HG03439 (cell line): ENCODE results near the gene TRAPPC6A.
"Not testable (repeated sequence)": the region's sequence is repeated elsewhere in the genome, so short reads cannot be mapped to it uniquely, and the experiment has no call there.

Experiments used
- ATAC-seq: cut with Tn5 transposase; IDR thresholded peaks from one replicate; pipeline ENCODE4 v1.9.1; 2021; ENCODE audit warnings: mild to moderate bottlenecking, moderate library complexity; ENCODE audit not compliant: unreplicated experiment

Gene TRAPPC6A

GRCh38 chr19:45133661-45134060, 44.4 kb downstream of the TRAPPC6A start:
- ATAC-seq = no peak

DNA sequence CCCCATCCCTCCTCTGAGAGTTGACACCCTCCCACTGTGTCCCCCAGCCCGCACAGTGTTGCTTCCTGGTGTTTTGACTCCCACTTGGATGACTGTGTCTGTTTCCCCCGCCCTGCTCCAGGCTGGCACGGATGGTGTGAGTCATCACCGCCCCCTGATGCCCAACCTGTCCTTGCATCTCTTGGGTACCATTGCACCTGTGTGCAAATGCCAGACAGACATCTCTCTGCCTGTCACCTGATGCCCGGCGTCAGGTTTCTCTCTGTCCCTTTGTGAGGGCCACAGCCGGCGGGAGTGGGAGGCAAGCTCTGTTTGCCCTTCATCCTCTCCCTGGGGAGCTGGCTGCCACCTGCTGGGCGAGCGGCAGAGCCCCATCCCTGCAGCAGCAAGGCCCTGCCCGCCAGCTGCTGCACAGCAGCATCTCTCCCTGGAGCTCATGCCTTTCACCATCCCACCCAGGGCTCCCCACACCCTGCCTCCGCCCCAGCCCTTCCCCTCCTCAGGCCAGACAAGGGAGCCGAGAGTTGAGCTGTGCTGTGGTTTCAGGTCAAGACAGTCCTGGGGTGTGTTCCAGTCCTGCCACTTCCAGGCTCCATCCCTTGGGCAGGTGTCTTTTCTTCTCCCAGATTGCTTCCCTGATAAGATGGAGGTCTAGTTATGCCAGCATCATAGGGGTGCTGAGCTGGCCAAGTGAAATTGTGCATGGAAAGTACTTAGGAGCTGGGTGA, 47.0 kb downstream of the TRAPPC6A start:
- ATAC-seq = no peak

GRCh38 chr19:45130236-45130635, 47.8 kb downstream of the TRAPPC6A start:
- no peak for ATAC-seq

GRCh38 chr19:45128806-45129205, 49.2 kb downstream of the TRAPPC6A start:
- no peak for ATAC-seq

- ATAC-seq = no peak
These were observed 49.9 kb downstream of the TRAPPC6A start for GRCh38 chr19:45128146-45128545.

DNA sequence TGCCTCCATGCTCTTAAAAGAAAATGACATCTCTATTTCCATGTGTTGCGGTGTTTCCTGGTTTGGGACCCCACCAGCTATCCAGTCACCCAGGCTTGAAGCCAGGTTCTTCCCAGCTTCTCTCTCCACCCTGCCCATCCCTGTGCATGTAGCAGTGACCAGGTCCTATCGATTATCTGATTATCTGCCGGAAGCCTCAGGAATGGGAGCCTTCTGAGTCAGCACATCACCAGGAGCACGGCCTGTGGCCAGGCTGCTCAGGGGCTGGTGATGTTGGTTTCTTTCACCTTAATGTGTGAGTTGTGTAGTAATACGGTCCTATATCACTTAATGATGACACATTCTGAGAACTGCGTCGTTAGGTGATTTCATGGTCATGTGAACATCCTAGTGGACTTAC, 51.4 kb downstream of the TRAPPC6A start:
- no peak for ATAC-seq

GRCh38 chr19:45125975-45126493, 52.0 kb downstream of the TRAPPC6A start:
- no peak for ATAC-seq

DNA sequence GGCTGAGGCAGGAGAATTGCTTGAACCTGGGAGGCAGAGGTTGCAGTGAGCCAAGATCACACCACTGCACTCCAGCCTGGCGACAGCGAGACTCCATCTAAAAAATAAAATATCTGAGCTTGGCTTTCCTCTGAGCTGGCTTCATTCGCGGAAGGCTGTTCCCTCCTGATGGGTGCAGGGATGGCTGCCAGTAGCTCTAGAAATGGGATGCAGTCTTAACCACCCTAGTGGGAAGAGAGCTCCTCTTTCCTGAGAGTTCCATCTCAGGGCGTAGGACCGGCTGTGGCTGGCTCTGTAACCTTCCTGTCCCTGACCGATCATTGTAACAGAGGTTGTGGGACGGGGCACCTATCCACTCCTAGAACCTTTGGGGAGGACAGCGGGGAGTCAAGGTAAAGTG, 52.7 kb downstream of the TRAPPC6A start:
- no peak for ATAC-seq

GRCh38 chr19:45124021-45124420, 54.0 kb downstream of the TRAPPC6A start:
- no peak for ATAC-seq

DNA sequence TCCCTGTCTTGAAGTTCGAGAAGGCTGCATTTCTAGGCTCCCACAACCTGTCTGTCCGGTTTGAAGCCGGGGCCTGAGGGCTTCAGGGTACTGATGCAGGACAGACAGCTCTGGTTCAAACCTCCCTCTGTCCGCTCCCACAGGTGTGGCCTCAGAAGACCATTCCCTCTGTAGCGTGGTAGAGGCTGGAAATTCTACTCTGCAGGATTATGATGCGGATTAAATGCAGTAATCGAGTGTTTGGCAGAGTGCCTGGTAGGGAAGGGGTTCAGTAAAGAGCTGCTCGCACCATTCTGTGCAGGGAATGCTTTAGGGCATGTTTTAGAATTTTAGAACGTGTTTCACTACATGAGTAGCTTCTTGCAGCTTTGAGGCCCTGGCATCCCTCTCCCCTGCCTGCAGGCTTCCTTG, 54.6 kb downstream of the TRAPPC6A start:
- ATAC-seq = no peak

- no peak for ATAC-seq
These were observed 55.2 kb downstream of the TRAPPC6A start for GRCh38 chr19:45122832-45123231.

GRCh38 chr19:45121827-45122345, 56.2 kb downstream of the TRAPPC6A start:
- ATAC-seq = no peak

GRCh38 chr19:45119582-45119981, 58.5 kb downstream of the TRAPPC6A start:
- ATAC-seq = no peak

- not testable (repeated sequence) for ATAC-seq
These were observed 59.3 kb downstream of the TRAPPC6A start for GRCh38 chr19:45118591-45119355.

GRCh38 chr19:45118106-45118505, 59.9 kb downstream of the TRAPPC6A start:
- no peak for ATAC-seq

- ATAC-seq = no peak
These were observed 60.4 kb downstream of the TRAPPC6A start for GRCh38 chr19:45117671-45118070.

DNA sequence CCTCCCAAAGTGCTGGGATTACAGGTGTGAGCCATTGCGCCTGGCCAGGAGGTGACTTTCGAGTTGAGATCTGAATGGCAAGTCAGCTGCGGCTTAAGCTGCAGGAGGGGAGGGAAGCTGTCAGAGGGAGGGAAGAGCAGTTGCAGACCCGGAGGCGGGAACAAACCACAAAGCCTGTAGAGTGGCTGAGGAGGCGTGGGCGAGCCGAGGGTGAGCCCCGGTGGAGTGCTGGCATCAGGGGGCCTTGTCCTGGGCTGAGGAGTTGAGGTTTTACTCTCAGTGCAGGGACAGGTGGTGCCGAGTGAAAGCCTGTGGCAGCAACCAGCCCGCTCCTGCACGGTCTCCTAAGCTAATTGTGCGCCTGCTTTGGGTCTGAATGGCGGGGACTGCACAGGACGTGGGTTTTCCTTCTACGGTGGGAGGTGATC, 60.9 kb downstream of the TRAPPC6A start:
- no peak for ATAC-seq

DNA sequence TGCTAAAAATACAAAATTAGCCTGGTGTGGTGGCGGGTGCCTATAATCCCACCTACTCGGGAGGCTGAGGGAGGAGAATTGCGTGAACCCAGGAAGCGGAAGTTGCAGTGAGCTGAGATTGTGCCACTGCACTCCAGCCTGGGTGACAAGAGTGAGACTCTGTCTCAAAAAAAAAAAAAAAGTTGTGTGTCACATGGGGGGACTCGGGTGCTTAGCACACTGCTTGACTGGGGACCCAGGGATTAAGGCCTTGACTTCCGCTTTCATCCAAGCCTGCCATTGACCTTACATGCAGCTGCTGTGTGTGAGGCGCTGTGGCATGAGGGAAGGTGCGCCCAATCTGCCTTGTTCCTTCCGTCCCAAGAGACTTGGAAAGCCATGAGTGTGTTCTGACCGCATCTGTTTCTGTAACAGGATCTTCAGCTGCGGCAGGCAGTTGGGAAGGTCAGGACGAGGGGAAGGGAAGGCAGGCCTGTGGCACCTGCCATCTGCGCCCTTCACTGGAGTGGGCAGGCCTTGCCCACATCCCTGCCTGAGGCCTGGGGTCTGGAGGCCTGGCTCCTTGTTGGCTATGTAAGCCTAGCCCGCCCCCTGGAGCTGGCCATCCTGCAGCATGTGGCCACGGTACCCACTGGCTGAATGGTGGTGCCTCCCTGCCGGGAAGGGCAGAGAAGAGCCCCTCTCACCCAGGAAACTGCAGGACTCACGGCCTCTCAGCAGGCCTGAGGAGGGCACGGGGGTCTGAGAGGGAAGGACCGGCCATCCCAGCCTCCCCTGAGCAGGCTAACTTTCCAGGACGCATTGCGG, 62.0 kb downstream of the TRAPPC6A start:
- no peak for ATAC-seq

DNA sequence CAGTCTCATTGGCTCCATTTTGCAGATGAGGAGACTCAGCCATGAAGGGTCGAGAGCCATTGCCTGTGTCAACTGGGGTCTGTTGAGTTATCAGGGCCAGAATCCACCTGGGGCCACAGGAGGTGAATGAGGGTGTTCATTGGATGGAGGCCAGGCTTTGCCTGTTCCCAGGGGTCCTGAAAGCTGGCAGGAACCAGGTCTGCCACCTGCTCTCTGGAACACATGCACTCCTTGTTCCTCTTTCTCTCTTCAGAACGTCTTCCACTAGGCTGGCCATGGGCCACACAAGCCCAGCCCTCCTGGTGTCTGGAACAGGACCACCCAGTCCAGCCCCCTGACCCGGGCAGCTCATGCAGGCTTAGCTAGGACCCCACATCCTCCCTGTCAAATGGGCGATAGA, 63.9 kb downstream of the TRAPPC6A start:
- ATAC-seq = no peak

DNA sequence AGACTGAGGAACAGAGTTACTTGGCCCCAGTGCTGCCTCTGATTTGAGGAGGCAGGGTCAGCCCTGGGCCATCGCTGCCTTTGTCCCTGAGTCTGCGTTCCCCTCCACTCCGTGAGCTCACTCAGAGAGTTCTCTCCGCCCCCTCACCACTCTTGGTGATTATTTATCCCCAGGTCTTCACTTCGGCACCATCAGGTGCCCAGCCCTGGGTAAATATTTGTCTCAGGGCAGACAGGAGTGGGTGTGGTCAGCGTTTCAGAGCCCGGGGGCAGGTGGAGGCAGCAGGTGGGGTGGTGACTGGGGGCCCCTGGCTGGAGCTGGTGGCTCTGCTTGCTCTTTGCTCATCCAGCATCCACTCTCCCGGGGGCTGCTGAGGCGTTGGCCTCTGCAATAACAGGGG, 64.4 kb downstream of the TRAPPC6A start:
- ATAC-seq = no peak
